Neural progenitor cell (in vitro differentiated cells): ENCODE data around the gene PER3.

Source experiments
- EZH2 ChIP-seq: fragments of 200-600 bp; sonication (generic); IDR thresholded peaks from 2 replicates; pipeline ENCODE4 v1.6.1; 2017; ENCODE audit warnings: antibody characterized with exemption, mild to moderate bottlenecking, moderate library complexity
- TF ChIP-seq, protein P1 (sequence below): fragments of 200-600 bp; sonication (generic); IDR thresholded peaks from 2 replicates; pipeline ENCODE4 v1.5.1; 2017; ENCODE audit warnings: antibody characterized with exemption, mild to moderate bottlenecking

DNA sequence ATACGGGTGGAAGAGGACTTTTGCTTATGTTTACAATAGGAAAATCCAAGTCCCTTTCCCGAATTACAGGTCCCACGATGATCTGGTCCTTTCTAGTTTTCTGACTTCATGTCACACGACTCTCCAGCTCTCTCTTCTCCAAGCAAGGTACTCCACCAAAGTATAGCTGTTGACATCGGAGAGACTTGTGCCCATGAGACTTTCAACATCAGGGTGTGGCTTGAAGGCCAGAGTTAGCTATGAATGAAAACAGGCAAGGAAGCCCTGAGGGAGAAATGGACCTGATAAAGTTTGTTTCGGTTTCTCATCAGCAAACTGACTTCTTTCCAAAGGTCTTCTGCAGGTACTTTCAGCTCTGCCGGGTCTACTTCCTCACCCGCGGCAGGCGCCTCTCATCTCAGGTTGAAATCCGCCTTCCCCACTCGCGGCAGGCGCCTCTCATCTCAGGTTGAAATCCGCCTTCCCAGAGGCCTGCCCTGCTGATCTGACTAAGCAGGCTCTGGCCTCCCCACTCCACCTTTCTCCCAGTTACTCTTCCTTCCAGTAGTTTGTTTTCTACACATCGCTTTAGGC is 2.1 kb upstream of the PER3 start:
- TF ChIP-seq, protein P1, sequence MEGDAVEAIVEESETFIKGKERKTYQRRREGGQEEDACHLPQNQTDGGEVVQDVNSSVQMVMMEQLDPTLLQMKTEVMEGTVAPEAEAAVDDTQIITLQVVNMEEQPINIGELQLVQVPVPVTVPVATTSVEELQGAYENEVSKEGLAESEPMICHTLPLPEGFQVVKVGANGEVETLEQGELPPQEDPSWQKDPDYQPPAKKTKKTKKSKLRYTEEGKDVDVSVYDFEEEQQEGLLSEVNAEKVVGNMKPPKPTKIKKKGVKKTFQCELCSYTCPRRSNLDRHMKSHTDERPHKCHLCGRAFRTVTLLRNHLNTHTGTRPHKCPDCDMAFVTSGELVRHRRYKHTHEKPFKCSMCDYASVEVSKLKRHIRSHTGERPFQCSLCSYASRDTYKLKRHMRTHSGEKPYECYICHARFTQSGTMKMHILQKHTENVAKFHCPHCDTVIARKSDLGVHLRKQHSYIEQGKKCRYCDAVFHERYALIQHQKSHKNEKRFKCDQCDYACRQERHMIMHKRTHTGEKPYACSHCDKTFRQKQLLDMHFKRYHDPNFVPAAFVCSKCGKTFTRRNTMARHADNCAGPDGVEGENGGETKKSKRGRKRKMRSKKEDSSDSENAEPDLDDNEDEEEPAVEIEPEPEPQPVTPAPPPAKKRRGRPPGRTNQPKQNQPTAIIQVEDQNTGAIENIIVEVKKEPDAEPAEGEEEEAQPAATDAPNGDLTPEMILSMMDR: no peak
- no peak for TF ChIP-seq EZH2
